GM12878 (cell line): ENCODE measurements around the gene BPGM.

ENCODE experiments used
- ELK1 ChIP-seq: IDR thresholded peaks from 2 replicates; pipeline ENCODE4 v1.6.1; 2012; ENCODE audit warnings: low read depth, low read length, improper control_type of control experiment
- EP300 ChIP-seq, 2 experiments: fragments of 150-350 bp in 1 of 2; IDR thresholded peaks; 2 replicates each; pipeline ENCODE4 v1.6.1; 2011 to 2012; ENCODE audit warnings: low read depth in 2 of 2, low read length in 2 of 2, borderline replicate concordance in 1 of 2, improper control_type of control experiment in 1 of 2, inconsistent platforms in 1 of 2; ENCODE audit not compliant: control insufficient read depth in 1 of 2
- ETV6 ChIP-seq, 2 experiments: fragments of 450-650 bp in 1 of 2; IDR thresholded peaks in 1 of 2; conservative IDR thresholded peaks in 1 of 2; 2 replicates each; pipeline ENCODE4 v1.6.1; 2014; ENCODE audit warnings: antibody characterized with exemption in 1 of 2, borderline replicate concordance in 1 of 2, low read depth in 1 of 2, mild to moderate bottlenecking in 1 of 2, moderate library complexity in 1 of 2
- EZH2 ChIP-seq: IDR thresholded peaks from 2 replicates; pipeline ENCODE4 v1.6.1; 2012; ENCODE audit warnings: low read depth, mild to moderate bottlenecking, control low read depth, inconsistent platforms, low read length, borderline replicate concordance; ENCODE audit not compliant: control insufficient read depth
- GATAD2B ChIP-seq: fragments of 450-650 bp; conservative IDR thresholded peaks from 2 replicates; pipeline ENCODE4 v1.6.1; 2017; ENCODE audit warnings: low read depth, mild to moderate bottlenecking, moderate library complexity
- HCFC1 ChIP-seq: fragments of 150-350 bp; IDR thresholded peaks from 2 replicates; pipeline ENCODE4 v1.6.1; 2014; ENCODE audit warnings: low read length
- LARP7 ChIP-seq: fragments of 450-650 bp; IDR thresholded peaks from 2 replicates; pipeline ENCODE4 v1.6.1; 2017; ENCODE audit warnings: mild to moderate bottlenecking
- POLR2A ChIP-seq: IDR thresholded peaks from 2 replicates; pipeline ENCODE4 v1.6.1; 2011; ENCODE audit warnings: low read depth, mild to moderate bottlenecking, low read length
- POLR2AphosphoS5 ChIP-seq: IDR thresholded peaks from 2 replicates; pipeline ENCODE4 v1.6.1; 2011; ENCODE audit warnings: mild to moderate bottlenecking, low read length, inconsistent platforms
- SMC3 ChIP-seq: IDR thresholded peaks from 2 replicates; pipeline ENCODE4 v1.6.1; 2011; ENCODE audit warnings: low read length, improper control_type of control experiment, borderline replicate concordance
- SREBF2 ChIP-seq: IDR thresholded peaks from 2 replicates; pipeline ENCODE4 v1.6.1; 2012; ENCODE audit warnings: mild to moderate bottlenecking, low read length
- ZSCAN29 ChIP-seq: fragments of 450-650 bp; IDR thresholded peaks from 2 replicates; pipeline ENCODE4 v1.6.1; 2017; ENCODE audit warnings: mild to moderate bottlenecking, moderate library complexity
- ZZZ3 ChIP-seq: IDR thresholded peaks from 2 replicates; pipeline ENCODE4 v1.6.1; 2011; ENCODE audit warnings: low read depth; ENCODE audit not compliant: control insufficient read depth, insufficient read length
- TF ChIP-seq, protein P1 (sequence below), 3 experiments: IDR thresholded peaks in 2 of 3; conservative IDR thresholded peaks in 1 of 3; 2 replicates each; pipeline ENCODE4 v1.5.1; 2011; ENCODE audit warnings: low read depth in 3 of 3, low read length in 3 of 3, mild to moderate bottlenecking in 3 of 3, control low read depth in 2 of 3, moderate library complexity in 2 of 3, inconsistent platforms in 1 of 3, mixed read lengths in 1 of 3; ENCODE audit not compliant: control insufficient read depth in 2 of 3, insufficient read depth in 1 of 3; ENCODE audit errors: extremely low read depth in 1 of 3

DNA sequence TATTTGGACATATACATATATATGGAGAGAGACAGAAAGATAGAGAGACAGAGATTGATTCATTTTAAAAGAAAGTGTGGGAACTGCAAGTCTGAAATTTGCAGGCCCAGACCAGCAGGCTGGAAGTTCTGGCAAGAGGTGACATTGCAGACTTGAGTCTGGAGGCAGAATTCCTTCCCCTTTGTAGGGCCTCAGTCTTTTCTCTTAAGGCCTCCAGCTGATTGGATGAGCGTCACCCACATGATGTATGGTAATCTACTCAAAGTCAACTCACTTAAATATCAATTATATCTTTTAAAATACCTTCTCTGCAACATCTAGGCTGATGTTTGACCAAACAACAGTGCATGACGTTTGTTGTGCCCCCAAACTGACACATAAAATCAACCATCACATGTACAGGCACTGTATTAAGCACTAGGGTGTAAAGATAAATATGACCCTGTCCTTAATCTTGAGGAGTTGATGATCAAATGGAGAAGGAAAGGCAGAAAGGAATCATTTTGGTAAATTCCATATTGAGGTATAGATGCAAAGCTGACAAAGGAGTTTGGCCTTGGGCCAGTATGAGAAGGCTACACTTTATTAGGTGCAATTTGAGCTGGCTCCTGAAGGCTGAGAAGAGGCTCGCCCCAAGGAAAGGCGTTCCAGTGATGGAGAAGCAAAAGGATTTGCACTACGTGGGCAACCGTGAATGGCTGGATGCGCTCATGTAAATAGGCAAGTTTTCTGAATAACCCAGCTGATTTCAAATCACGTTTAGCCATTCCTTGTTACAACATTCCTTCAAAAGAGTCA lies 52.6 kb downstream of the BPGM start:
- no peak for TF ChIP-seq EZH2
- no peak for TF ChIP-seq SMC3
- TF ChIP-seq LARP7: no peak
- TF ChIP-seq POLR2A: no peak
- TF ChIP-seq ZZZ3: no peak
- TF ChIP-seq, protein P1, sequence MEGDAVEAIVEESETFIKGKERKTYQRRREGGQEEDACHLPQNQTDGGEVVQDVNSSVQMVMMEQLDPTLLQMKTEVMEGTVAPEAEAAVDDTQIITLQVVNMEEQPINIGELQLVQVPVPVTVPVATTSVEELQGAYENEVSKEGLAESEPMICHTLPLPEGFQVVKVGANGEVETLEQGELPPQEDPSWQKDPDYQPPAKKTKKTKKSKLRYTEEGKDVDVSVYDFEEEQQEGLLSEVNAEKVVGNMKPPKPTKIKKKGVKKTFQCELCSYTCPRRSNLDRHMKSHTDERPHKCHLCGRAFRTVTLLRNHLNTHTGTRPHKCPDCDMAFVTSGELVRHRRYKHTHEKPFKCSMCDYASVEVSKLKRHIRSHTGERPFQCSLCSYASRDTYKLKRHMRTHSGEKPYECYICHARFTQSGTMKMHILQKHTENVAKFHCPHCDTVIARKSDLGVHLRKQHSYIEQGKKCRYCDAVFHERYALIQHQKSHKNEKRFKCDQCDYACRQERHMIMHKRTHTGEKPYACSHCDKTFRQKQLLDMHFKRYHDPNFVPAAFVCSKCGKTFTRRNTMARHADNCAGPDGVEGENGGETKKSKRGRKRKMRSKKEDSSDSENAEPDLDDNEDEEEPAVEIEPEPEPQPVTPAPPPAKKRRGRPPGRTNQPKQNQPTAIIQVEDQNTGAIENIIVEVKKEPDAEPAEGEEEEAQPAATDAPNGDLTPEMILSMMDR (IDR thresholded peaks at IDR 0.05 in 2 of 3, conservative IDR thresholded peaks at IDR 0.05 in 1 of 3; ENCODE audit: control insufficient read depth in 2 of 3, extremely low read depth in 1 of 3, insufficient read depth in 1 of 3, low read depth in 3 of 3, low read length in 3 of 3): no peak
- no peak for TF ChIP-seq SREBF2
- no peak for TF ChIP-seq POLR2AphosphoS5
- TF ChIP-seq ZSCAN29: no peak
- no peak for TF ChIP-seq HCFC1
- TF ChIP-seq ETV6 (conservative IDR thresholded peaks at IDR 0.05 in 1 of 2, IDR thresholded peaks at IDR 0.05 in 1 of 2; ENCODE audit: borderline replicate concordance in 1 of 2, low read depth in 1 of 2): no peak
- no peak for TF ChIP-seq GATAD2B
- TF ChIP-seq ELK1: no peak
- no peak for TF ChIP-seq EP300 (IDR thresholded peaks at IDR 0.05; ENCODE audit: borderline replicate concordance in 1 of 2, control insufficient read depth in 1 of 2, low read depth in 2 of 2, low read length in 2 of 2)
